HepG2 (cell line): ENCODE results near the gene CCDC80. TPM values are rescaled to one million over a fixed set of nuclear protein-coding genes. Genes with fewer than 3 reads are reported as not detected.
A peak's percentile ranks its signal among the peaks of the same experiment; 100 is the strongest.

Experiments
- ATAC-seq: fragments of 200-7000 bp; cut with Tn5 transposase; 3 replicates; pipeline ENCODE4 v1.9.1; 2020; ENCODE audit warnings: mild to moderate bottlenecking, moderate library complexity
- BruUV-seq: library from RNA; stranded (reverse); fragments of 400-500 nt; replicated peaks from 2 replicates; lab custom pipeline; 2021; lab: Mats Ljungman, UMichigan
- CTCF ChIA-PET: fragments of 300-600 bp; formaldehyde crosslinking; extraction: SDS; loops from one replicate; lab custom pipeline; 2021; ENCODE audit warnings: low total read pairs, inconsistent platforms, low intra/inter-chr PET ratio; lab: Yijun Ruan, JAX
- POLR2A ChIA-PET: fragments of 350-600 bp; sonication (Branson Sonifier 250); formaldehyde crosslinking; loops from one replicate; lab custom pipeline; 2020; ENCODE audit warnings: antibody characterized with exemption, inconsistent platforms; lab: Yijun Ruan, JAX
- DNase-seq: peaks from one replicate; pipeline ENCODE4 v3.0.0-alpha.2; 2015; ENCODE audit warnings: low spot score
- FAIRE-seq: peaks from 3 replicates; lab custom pipeline; 2011; peaks lifted over from hg19 to GRCh38; lab: Jason Lieb, UNC
- H2AFZ ChIP-seq: one replicate; pipeline ENCODE4 v1.6.1; 2011; ENCODE audit warnings: low read length, inconsistent platforms
- H3K27ac ChIP-seq: fragments of 300-600 bp; 3 replicates; pipeline ENCODE4 v1.8.0; 2011; ENCODE audit warnings: mixed run types, mild to moderate bottlenecking, mixed read lengths, low read length, inconsistent platforms; ENCODE audit not compliant: insufficient read depth; ENCODE audit errors: extremely low read length
- H3K27me3 ChIP-seq, 2 experiments: fragments of 200-600 bp in 1 of 2; 2 replicates in 1 of 2; 3 replicates in 1 of 2; pipeline versions ENCODE4 v1.6.0 to v1.8.0; 2011; ENCODE audit warnings: low read length in 2 of 2, mild to moderate bottlenecking in 2 of 2, moderate library complexity in 2 of 2, inconsistent platforms in 1 of 2; ENCODE audit not compliant: insufficient read depth in 2 of 2, control insufficient read depth in 1 of 2
- H3K36me3 ChIP-seq, 2 experiments: fragments of 200-600 bp in 1 of 2; replicated peaks in 1 of 2; 2 replicates in 1 of 2; 3 replicates in 1 of 2; pipeline versions ENCODE4 v1.5.1 to v1.8.0; 2011; ENCODE audit warnings: low read length in 2 of 2, inconsistent platforms in 1 of 2; ENCODE audit not compliant: insufficient read depth in 2 of 2, control insufficient read depth in 1 of 2
- H3K4me1 ChIP-seq: 2 replicates; pipeline ENCODE4 v1.5.1; 2012; ENCODE audit warnings: low read length, inconsistent platforms; ENCODE audit not compliant: insufficient read depth
- H3K4me2 ChIP-seq: 2 replicates; pipeline ENCODE4 v1.6.0; 2011; ENCODE audit warnings: low read depth, low read length, inconsistent platforms
- H3K4me3 ChIP-seq, 3 experiments: fragments of 200-600 bp in 1 of 3; sonication (generic), shearing (Covaris generic) in 1 of 3; replicated peaks in 1 of 3; 2 replicates each; pipeline ENCODE4 v1.5.1; 2011 to 2016; ENCODE audit warnings: low read length in 3 of 3, inconsistent platforms in 2 of 3, low read depth in 2 of 3, mild to moderate bottlenecking in 2 of 3, control low read depth in 1 of 3, mixed read lengths in 1 of 3; ENCODE audit not compliant: insufficient read depth in 1 of 3
- H3K79me2 ChIP-seq: one replicate; pipeline ENCODE4 v1.6.1; 2011; ENCODE audit warnings: low read length, inconsistent platforms; ENCODE audit not compliant: insufficient read depth
- H3K9ac ChIP-seq: 2 replicates; pipeline ENCODE4 v1.6.0; 2011; ENCODE audit warnings: mild to moderate bottlenecking, low read depth, low read length, inconsistent platforms; ENCODE audit not compliant: insufficient read depth
- H3K9me3 ChIP-seq: 2 replicates; pipeline ENCODE4 v1.5.1; 2012; ENCODE audit warnings: mild to moderate bottlenecking, low read length
- H4K20me1 ChIP-seq: 2 replicates; pipeline ENCODE4 v1.6.0; 2011; ENCODE audit warnings: inconsistent platforms, mild to moderate bottlenecking, low read length, moderate library complexity; ENCODE audit not compliant: insufficient read depth
- ELF1 ChIP-seq: sonication (generic); formaldehyde crosslinking; IDR thresholded peaks from 2 replicates; pipeline ENCODE4 v1.4.0; 2020; ENCODE audit warnings: missing genetic modification reagents
- FOXC1 ChIP-seq: sonication (generic); formaldehyde crosslinking; IDR thresholded peaks from 2 replicates; pipeline ENCODE4 v1.8.0; 2022; ENCODE audit warnings: mild to moderate bottlenecking, missing genetic modification reagents, borderline replicate concordance
- HNRNPUL1 ChIP-seq: fragments of 200-400 bp; formaldehyde crosslinking; IDR thresholded peaks from 2 replicates; pipeline ENCODE4 v1.6.1; 2017; ENCODE audit warnings: low read depth, mild to moderate bottlenecking, low read length, moderate library complexity
- PAWR ChIP-seq: sonication (generic); formaldehyde crosslinking; IDR thresholded peaks from 2 replicates; pipeline ENCODE4 v1.4.0; 2020; ENCODE audit warnings: missing genetic modification reagents, mild to moderate bottlenecking, borderline replicate concordance
- ZFP82 ChIP-seq: sonication (generic); formaldehyde crosslinking; IDR thresholded peaks from 2 replicates; pipeline ENCODE4 v1.5.1; 2020; ENCODE audit warnings: mild to moderate bottlenecking, missing genetic modification reagents, borderline replicate concordance
- ZFYVE20 ChIP-seq: sonication (generic); formaldehyde crosslinking; IDR thresholded peaks from 2 replicates; pipeline ENCODE4 v1.8.0; 2023; ENCODE audit warnings: low read depth, mild to moderate bottlenecking, moderate library complexity, missing genetic modification reagents, borderline replicate concordance
- ZNF30 ChIP-seq: sonication (generic); formaldehyde crosslinking; IDR thresholded peaks from 2 replicates; pipeline ENCODE4 v1.5.0; 2020; ENCODE audit warnings: mild to moderate bottlenecking, missing genetic modification reagents
- ZNF891 ChIP-seq: sonication (generic); formaldehyde crosslinking; IDR thresholded peaks from 2 replicates; pipeline ENCODE4 v1.5.0; 2020; ENCODE audit warnings: mild to moderate bottlenecking, missing genetic modification reagents
- WGBS: methylation state at CpG from one replicate; pipeline ENCODE4 v1.1.6; 2017; ENCODE audit warnings: low lambda C conversion rate; 5-methylcytosine and 5-hydroxymethylcytosine counted together
- in situ Hi-C: cut with HindIII; loops from 2 replicates; pipeline ENCODE4 v1.10.0; 2017; ENCODE audit warnings: low pct_unique_long_range_greater_than_20kb; ENCODE audit not compliant: extremely low pct_ligation_motif_present
- intact Hi-C: fragments of 100-400 bp; cut with micrococcal nuclease; formaldehyde crosslinking; loops from one replicate; pipeline ENCODE4 v1.10.0; 2022; ENCODE audit not compliant: unreplicated experiment
- polyA plus RNA-seq, 8 experiments: library from polyadenylated mRNA; depleted of rRNA in 3 of 8; stranded (reverse) in 7 of 8; unstranded in 1 of 8; fragments of >200 nt; fragmentation: Illumina TruSeq in 4 of 8; extraction: Trizol in 4 of 8; gene quantifications; 2 replicates each; pipeline versions ENCODE4 v1.2.1 to v1.2.3, GENCODE V29; 2011 to 2016; ENCODE audit warnings: low read depth in 4 of 8, missing spikeins in 1 of 8, mixed read lengths in 1 of 8; ENCODE audit not compliant: insufficient read depth in 1 of 8
- total RNA-seq, 5 experiments: library from RNA; depleted of rRNA; stranded (reverse); fragments of >200 nt; fragmentation: Illumina TruSeq; extraction: Trizol; gene quantifications; 2 replicates each; pipeline ENCODE4 v1.2.3, GENCODE V29; 2016; ENCODE audit warnings: low read depth in 1 of 5
- TF ChIP-seq, protein P1 (sequence below): sonication (generic); formaldehyde crosslinking; IDR thresholded peaks from 2 replicates; pipeline ENCODE4 v1.4.0; 2020; ENCODE audit warnings: mild to moderate bottlenecking, missing genetic modification reagents
- TF ChIP-seq, protein P2 (sequence below): sonication (generic); formaldehyde crosslinking; IDR thresholded peaks from 2 replicates; pipeline ENCODE4 v1.4.0; 2020; ENCODE audit warnings: mild to moderate bottlenecking, missing genetic modification reagents
- TF ChIP-seq, protein P3 (sequence below): sonication (generic); formaldehyde crosslinking; IDR thresholded peaks from 2 replicates; pipeline ENCODE4 v1.8.0; 2022; ENCODE audit warnings: mild to moderate bottlenecking, missing genetic modification reagents, moderate library complexity
- TF ChIP-seq, protein P4 (sequence below): IDR thresholded peaks from 2 replicates; pipeline ENCODE4 v1.6.1; 2016; ENCODE audit warnings: mild to moderate bottlenecking

The CCDC80 gene
- total and polyA plus RNA-seq, 2 of the 13 experiments (the other 11 are each of a cell fraction or from before 2014, with no cell fraction given), result not detected

DNA sequence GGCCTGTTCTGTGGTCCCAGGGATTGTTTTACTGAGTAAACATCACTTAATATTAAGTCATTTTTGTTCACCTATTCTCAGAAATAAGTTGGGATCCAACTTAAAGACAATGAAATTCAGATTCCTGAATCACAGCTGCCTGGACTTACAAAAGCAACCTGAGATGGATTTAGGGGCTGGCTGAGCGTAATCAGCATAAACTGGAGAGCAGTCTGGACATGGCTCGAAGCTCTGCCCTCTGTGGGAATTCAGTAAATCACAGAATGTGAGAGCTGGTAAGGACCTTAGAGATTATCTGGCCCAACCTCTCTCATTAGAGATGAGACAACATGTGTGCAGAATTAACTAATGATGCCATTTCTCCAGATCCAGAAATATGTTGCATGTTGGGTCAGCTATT is 23.7 kb downstream of the CCDC80 start:
- WGBS, result 13% methylated on average over 2 of the region's 2 CpGs
- Histone ChIP-seq H4K20me1 (no peaks in the 10 kb centered on the region), H3K27me3 (0 out of 5 replicates have a peak, but pooled peaks cover 0 to 3% of the 10 kb centered on the region in 2 experiments), H3K4me1 (no peaks in the 10 kb centered on the region), H3K9ac (no peak overlapping the region), H3K27ac (no peak overlapping the region), H3K4me3 (no peak overlapping the region), H2AFZ (no peak overlapping the region), H3K79me2 (no peaks in the 10 kb centered on the region), H3K4me2 (no peak overlapping the region), H3K9me3 (no peaks in the 10 kb centered on the region), H3K36me3 (no peaks in the 10 kb centered on the region)
- intact Hi-C loops, result no loop called here
- no peak for ATAC-seq
- ChIA-PET CTCF (no interaction called here), POLR2A (no interaction called here)
- no peak for DNase-seq
- no peak for FAIRE-seq
- BruUV-seq, result no TSS peak
- TF ChIP-seq ZNF891 (CRISPR knock-in tag) (no peak), ZFYVE20 (CRISPR knock-in tag) (no peak)
- in situ Hi-C loops, result no loop called here

DNA sequence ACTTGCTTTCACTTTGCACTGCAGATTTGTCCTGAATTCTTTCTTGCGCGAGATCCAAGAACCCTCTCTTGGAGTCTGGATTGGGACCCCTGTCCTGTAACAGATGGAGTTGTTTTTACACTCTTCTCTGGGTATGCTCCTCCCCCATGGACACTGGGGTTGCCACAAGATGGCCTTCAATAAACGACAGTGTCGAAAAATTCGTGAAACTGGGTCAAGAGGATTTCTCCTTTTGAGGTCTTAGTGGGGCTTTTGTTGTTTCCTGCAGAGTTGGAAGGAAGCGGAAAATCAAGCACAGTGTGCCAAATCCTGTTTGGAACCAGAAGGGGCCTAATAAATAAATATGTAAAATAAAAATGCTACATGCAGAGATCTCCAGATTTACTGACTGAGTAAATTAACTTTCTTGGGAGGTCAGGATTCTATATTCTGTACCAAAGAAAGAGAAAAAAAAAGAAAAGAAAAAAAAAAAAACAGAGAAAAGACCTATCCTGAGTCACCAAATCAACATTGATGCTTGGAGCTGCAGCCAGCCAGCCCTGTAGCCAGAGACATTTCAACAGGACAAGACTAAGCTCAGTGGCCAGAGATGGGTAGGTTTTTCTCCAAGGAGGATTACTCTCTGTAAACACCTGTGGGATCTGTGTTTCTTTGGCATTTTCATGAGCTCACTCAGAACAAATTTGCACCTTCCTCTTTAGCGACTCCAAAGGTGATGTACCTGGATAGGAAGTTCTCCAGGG is 24.8 kb downstream of the CCDC80 start:
- Histone ChIP-seq H3K9ac (no peak overlapping the region), H3K27ac (no peak overlapping the region), H3K36me3 (no peaks in the 10 kb centered on the region), H3K27me3 (peaks cover 0 to 9% of the 10 kb centered on the region in 2 experiments; a peak in 1 of 5 replicates), H2AFZ (no peak overlapping the region), H3K4me2 (peak overlapping the region; percentile 23; the same call in 1 of the 2 replicates), H4K20me1 (no peaks in the 10 kb centered on the region), H3K79me2 (no peaks in the 10 kb centered on the region), H3K4me3 (no peak overlapping the region), H3K9me3 (no peaks in the 10 kb centered on the region), H3K4me1 (no peaks in the 10 kb centered on the region)
- FAIRE-seq (no peak), ATAC-seq (no peak), DNase-seq (no peak)
- no TSS peak for BruUV-seq
- ChIA-PET POLR2A (no interaction called here), CTCF (no interaction called here)
- WGBS, result 40% methylated on average over 7 of the region's 7 CpGs
- intact Hi-C loops (no loop called here), in situ Hi-C loops (no loop called here)
- TF ChIP-seq ZFP82 (CRISPR knock-in tag) (no peak), FOXC1 (CRISPR knock-in tag) (no peak), ZNF30 (no peak), HNRNPUL1 (no peak), PAWR (CRISPR knock-in tag) (no peak), ELF1 (CRISPR knock-in tag) (no peak)
- TF ChIP-seq, protein P1, sequence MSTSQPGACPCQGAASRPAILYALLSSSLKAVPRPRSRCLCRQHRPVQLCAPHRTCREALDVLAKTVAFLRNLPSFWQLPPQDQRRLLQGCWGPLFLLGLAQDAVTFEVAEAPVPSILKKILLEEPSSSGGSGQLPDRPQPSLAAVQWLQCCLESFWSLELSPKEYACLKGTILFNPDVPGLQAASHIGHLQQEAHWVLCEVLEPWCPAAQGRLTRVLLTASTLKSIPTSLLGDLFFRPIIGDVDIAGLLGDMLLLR (CRISPR knock-in tag), result no peak
- TF ChIP-seq, protein P2, sequence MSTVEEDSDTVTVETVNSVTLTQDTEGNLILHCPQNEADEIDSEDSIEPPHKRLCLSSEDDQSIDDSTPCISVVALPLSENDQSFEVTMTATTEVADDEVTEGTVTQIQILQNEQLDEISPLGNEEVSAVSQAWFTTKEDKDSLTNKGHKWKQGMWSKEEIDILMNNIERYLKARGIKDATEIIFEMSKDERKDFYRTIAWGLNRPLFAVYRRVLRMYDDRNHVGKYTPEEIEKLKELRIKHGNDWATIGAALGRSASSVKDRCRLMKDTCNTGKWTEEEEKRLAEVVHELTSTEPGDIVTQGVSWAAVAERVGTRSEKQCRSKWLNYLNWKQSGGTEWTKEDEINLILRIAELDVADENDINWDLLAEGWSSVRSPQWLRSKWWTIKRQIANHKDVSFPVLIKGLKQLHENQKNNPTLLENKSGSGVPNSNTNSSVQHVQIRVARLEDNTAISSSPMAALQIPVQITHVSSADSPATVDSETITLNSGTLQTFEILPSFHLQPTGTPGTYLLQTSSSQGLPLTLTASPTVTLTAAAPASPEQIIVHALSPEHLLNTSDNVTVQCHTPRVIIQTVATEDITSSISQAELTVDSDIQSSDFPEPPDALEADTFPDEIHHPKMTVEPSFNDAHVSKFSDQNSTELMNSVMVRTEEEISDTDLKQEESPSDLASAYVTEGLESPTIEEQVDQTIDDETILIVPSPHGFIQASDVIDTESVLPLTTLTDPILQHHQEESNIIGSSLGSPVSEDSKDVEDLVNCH (CRISPR knock-in tag), result no peak
- TF ChIP-seq, protein P3, sequence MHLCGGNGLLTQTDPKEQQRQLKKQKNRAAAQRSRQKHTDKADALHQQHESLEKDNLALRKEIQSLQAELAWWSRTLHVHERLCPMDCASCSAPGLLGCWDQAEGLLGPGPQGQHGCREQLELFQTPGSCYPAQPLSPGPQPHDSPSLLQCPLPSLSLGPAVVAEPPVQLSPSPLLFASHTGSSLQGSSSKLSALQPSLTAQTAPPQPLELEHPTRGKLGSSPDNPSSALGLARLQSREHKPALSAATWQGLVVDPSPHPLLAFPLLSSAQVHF, result no peak
- TF ChIP-seq, protein P4, sequence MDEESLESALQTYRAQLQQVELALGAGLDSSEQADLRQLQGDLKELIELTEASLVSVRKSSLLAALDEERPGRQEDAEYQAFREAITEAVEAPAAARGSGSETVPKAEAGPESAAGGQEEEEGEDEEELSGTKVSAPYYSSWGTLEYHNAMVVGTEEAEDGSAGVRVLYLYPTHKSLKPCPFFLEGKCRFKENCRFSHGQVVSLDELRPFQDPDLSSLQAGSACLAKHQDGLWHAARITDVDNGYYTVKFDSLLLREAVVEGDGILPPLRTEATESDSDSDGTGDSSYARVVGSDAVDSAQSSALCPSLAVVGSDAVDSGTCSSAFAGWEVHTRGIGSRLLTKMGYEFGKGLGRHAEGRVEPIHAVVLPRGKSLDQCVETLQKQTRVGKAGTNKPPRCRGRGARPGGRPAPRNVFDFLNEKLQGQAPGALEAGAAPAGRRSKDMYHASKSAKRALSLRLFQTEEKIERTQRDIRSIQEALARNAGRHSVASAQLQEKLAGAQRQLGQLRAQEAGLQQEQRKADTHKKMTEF (CRISPR knock-in tag), result no peak
